ENCODE data around the gene PTHLH.

GRCh38 chr12:28010036-28010435 lies 37.5 kb upstream of the PTHLH start:
- TF ChIP-seq CTCF (IDR thresholded peaks at IDR 0.05; ENCODE audit: extremely low read depth in 1 of 2, insufficient read depth in 1 of 2, low read depth in 1 of 2, low read length in 2 of 2) (no peak), JUN (IDR thresholded peaks at IDR 0.05; ENCODE audit: borderline replicate concordance, insufficient read depth, insufficient read length, low read depth) (no peak), POLR2A (IDR thresholded peaks at IDR 0.05; ENCODE audit: low read depth, low read length) (no peak), MYC (IDR thresholded peaks at IDR 0.05; ENCODE audit: low read depth, low read length) (no peak), FOS (IDR thresholded peaks at IDR 0.05; ENCODE audit: borderline replicate concordance, insufficient read depth, low read length) (no peak), EZH2 (IDR thresholded peaks at IDR 0.05; ENCODE audit: borderline replicate concordance, low read depth, low read length, severe bottlenecking) (no peak)
